Activated CD8-positive, alpha-beta T cell treated with anti-CD3 and anti-CD28 coated beads for 36 hours (primary cell): ENCODE measurements around the gene SCFD2. TPM values are rescaled to one million over a fixed set of nuclear protein-coding genes. Genes with fewer than 3 reads are reported as not detected.

ENCODE experiments used
- ATAC-seq: fragments of 200-7000 bp; cut with Tn5 transposase; one replicate; pipeline ENCODE4 v1.10.0; 2021; ENCODE audit warnings: mild to moderate bottlenecking, moderate library complexity
- CTCF ChIA-PET: fragments of 350-600 bp; sonication (Branson Sonifier 250); formaldehyde crosslinking; loops from one replicate; lab custom pipeline; 2021; ENCODE audit warnings: antibody characterized with exemption; lab: Charles Lee
- POLR2A ChIA-PET: fragments of 350-600 bp; sonication (Branson Sonifier 250); formaldehyde crosslinking; loops from one replicate; lab custom pipeline; 2021; ENCODE audit warnings: antibody characterized with exemption; lab: Charles Lee
- DNase-seq: peaks from one replicate; pipeline ENCODE4 v3.0.0-alpha.2; 2020
- H3K27ac Mint-ChIP-seq: one replicate; pipeline ENCODE4 v1.8.0; 2021; ENCODE audit warnings: mild to moderate bottlenecking, mixed read lengths
- H3K27me3 Mint-ChIP-seq: one replicate; pipeline ENCODE4 v1.8.0; 2021; ENCODE audit warnings: mixed read lengths
- H3K36me3 Mint-ChIP-seq: one replicate; pipeline ENCODE4 v1.8.0; 2021; ENCODE audit warnings: low read depth, mixed read lengths
- H3K4me1 Mint-ChIP-seq: one replicate; pipeline ENCODE4 v1.8.0; 2021; ENCODE audit warnings: low read depth, mixed read lengths
- H3K4me3 Mint-ChIP-seq: one replicate; pipeline ENCODE4 v1.8.0; 2021; ENCODE audit warnings: mild to moderate bottlenecking, moderate library complexity, mixed read lengths
- H3K9me3 Mint-ChIP-seq: one replicate; pipeline ENCODE4 v1.8.0; 2021; ENCODE audit warnings: mixed read lengths
- CTCF ChIP-seq: fragments of 200-600 bp; IDR thresholded peaks from one replicate; pipeline ENCODE4 v1.8.0; 2022; ENCODE audit warnings: antibody characterized with exemption, mild to moderate bottlenecking
- intact Hi-C: fragments of 100-400 bp; cut with micrococcal nuclease; formaldehyde crosslinking; loops from one replicate; pipeline ENCODE4 v1.10.0; 2022
- total RNA-seq, 2 experiments: library from RNA; stranded (reverse); gene quantifications; one replicate each; pipeline ENCODE4 v1.2.3, GENCODE V29; 2021

Gene SCFD2
- total RNA-seq, 2 experiments from 2014 or later, result 21.4 to 22.1 TPM

- intact Hi-C loops, result no loop called here
- CTCF ChIA-PET, result no interaction called here
Measured at GRCh38 chr4:52876069-52876468, 489.8 kb downstream of the SCFD2 start.

DNA sequence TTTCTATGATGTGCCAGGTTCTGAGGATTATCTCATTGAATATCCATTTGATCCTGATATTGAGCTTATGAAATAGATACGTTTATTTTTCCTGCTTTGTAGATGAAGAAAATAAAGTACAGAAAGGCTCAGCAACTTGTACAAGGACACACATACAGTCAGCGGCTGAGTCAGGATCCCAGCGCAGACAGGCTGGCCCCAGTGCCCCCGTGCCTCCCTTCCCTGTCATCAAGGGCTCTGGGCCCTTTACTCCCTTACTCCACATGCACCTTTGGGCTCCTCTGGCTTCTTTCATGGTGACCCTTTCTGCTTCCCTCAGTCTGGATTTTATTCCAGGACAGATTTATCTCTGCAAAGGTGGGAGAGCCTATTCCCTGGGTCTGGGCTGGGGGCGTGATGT, 490.9 kb downstream of the SCFD2 start:
- ChIA-PET CTCF (no interaction called here), POLR2A (no interaction called here)
- Mint-ChIP-seq H3K27ac (no peak overlapping the region), H3K4me1 (no peaks in the 10 kb centered on the region), H3K36me3 (peaks cover 25% of the 10 kb centered on the region), H3K9me3 (no peaks in the 10 kb centered on the region), H3K27me3 (no peaks in the 10 kb centered on the region), H3K4me3 (no peak overlapping the region)
- ATAC-seq, result no peak
- TF ChIP-seq CTCF, result no peak
- no peak for DNase-seq
- intact Hi-C loops, result no loop called here

More at GRCh38 chr4:52876069-52876468, 489.8 kb downstream of the SCFD2 start:
- Mint-ChIP-seq H3K36me3 (peaks cover 21% of the 10 kb centered on the region), H3K27me3 (no peaks in the 10 kb centered on the region), H3K4me3 (no peak overlapping the region), H3K4me1 (no peaks in the 10 kb centered on the region), H3K9me3 (no peaks in the 10 kb centered on the region), H3K27ac (no peak overlapping the region)
- TF ChIP-seq CTCF, result no peak
- ATAC-seq, result no peak
- no peak for DNase-seq
- POLR2A ChIA-PET, result no interaction called here

DNA sequence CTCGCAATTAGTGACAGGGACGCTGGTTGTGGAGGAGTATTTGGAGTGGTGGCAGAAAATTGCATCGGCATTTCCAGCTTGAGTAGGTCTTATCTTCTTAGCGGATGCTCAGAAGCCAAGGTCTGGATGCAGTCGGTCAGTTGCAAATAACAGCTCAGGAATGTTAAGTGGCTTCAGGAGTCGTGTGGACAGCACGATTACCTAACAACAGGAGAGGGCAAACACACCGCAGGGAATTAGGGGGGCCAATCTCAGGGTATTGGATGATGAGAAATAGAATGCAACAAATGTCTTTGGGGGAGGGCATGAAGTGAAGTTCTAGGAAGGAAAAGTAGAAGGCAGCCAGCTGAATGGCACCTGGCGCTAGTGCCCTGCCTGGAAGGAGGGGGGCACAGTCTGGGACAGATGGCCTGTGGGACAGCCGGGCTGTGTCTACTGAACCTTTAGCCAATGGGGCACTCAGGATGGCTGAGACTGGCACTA, 492.0 kb downstream of the SCFD2 start:
- ChIA-PET CTCF (no interaction called here), POLR2A (interaction anchor here (1.1 kb wide), 1 partner anchor 10 kb away, joined by 3 read pairs; no protein-coding TSS in a partner anchor)
- H3K36me3 Mint-ChIP-seq, result peaks cover 25% of the 10 kb centered on the region
- no peak overlapping the region for H3K27ac Mint-ChIP-seq
- ATAC-seq (no peak), DNase-seq (no peak)
- TF ChIP-seq CTCF, result no peak
- no peaks in the 10 kb centered on the region for H3K9me3 Mint-ChIP-seq
- no peak overlapping the region for H3K4me3 Mint-ChIP-seq
- H3K4me1 Mint-ChIP-seq, result no peaks in the 10 kb centered on the region
- no peaks in the 10 kb centered on the region for H3K27me3 Mint-ChIP-seq
- intact Hi-C loops, result no loop called here

GRCh38 chr4:52873191-52873590, 492.7 kb downstream of the SCFD2 start:
- CTCF ChIA-PET, result no interaction called here
- H3K36me3 Mint-ChIP-seq, result peaks cover 25% of the 10 kb centered on the region
- H3K27me3 Mint-ChIP-seq, result no peaks in the 10 kb centered on the region
- ATAC-seq, result no peak
- H3K9me3 Mint-ChIP-seq, result no peaks in the 10 kb centered on the region
- POLR2A ChIA-PET, result no interaction called here
- H3K27ac Mint-ChIP-seq, result no peak overlapping the region
- no peak overlapping the region for H3K4me3 Mint-ChIP-seq
- no peak for TF ChIP-seq CTCF
- no peaks in the 10 kb centered on the region for H3K4me1 Mint-ChIP-seq
- no peak for DNase-seq
- intact Hi-C loops, result no loop called here

DNA sequence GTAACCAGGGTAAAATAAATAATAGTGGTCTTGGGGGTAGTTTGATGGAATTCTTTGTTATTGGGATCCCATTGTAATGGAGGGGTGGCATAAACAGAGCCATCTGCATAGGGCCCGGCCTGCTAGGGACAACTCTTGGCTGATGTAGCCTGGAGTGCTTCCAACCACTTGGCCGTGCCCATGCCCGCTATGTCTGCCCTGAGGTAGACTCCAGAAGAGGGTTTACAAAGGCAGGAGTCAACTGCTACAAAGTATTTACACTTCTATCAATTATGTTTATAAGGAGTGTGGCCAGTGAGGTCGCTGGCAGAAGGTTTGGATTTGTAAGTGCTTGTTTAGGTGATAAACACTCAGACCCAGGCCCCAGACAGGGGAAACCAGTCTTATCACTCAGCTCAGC, 495.6 kb downstream of the SCFD2 start:
- H3K36me3 Mint-ChIP-seq, result peaks cover 25% of the 10 kb centered on the region
- H3K4me3 Mint-ChIP-seq, result no peak overlapping the region
- DNase-seq (no peak), ATAC-seq (no peak)
- intact Hi-C loops, result no loop called here
- POLR2A ChIA-PET, result no interaction called here
- H3K27ac Mint-ChIP-seq, result no peak overlapping the region
- H3K9me3 Mint-ChIP-seq, result no peaks in the 10 kb centered on the region
- no peaks in the 10 kb centered on the region for H3K4me1 Mint-ChIP-seq
- no peak for TF ChIP-seq CTCF
- no peaks in the 10 kb centered on the region for H3K27me3 Mint-ChIP-seq
- CTCF ChIA-PET, result no interaction called here
